ENCODE results near the gene MAST1. TPM values are rescaled to one million over a fixed set of nuclear protein-coding genes. Genes with fewer than 3 reads are reported as not detected.

Gene MAST1
- total and polyA plus RNA-seq, 4 experiments from 2014 or later = 0.48 TPM; not detected in 3

- Mint-ChIP-seq H3K27me3 (no peaks in the 10 kb centered on the region), H3K27ac (peak within 1 kb of the TSS in 6 of 7 donors; percentile 99 to 100 (median 100)), H3K4me3 (peak within 1 kb of the TSS; percentile 92 to 98 (median 95)), H3K9me3 (peaks cover 0 to 24% (median 0%) of the 10 kb centered on the region in 8 donors), H3K4me1 (peaks cover 29 to 58% (median 38%) of the 10 kb centered on the region in 4 donors), H3K36me3 (peaks cover 5 to 25% of the 10 kb centered on the region in 2 donors)
- intact Hi-C loops (cut with micrococcal nuclease) = loop anchor here (5.0 kb wide), 3 partner anchors 156 to 1056 kb away; partner anchors contain the start of genes IER2, RAD23A and STX10
- Histone ChIP-seq H3K36me3 (ENCODE audit: insufficient read depth, low read length) (no peaks in the 10 kb centered on the region), H3K27ac (ENCODE audit: low read depth, low read length) (peak within 1 kb of the TSS; percentile 100), H3K9me3 (ENCODE audit: control insufficient read depth in 1 of 2, low read length in 2 of 2) (no peaks in the 10 kb centered on the region), H3K27me3 (ENCODE audit: insufficient read depth, low read length) (no peaks in the 10 kb centered on the region), H3K4me3 (ENCODE audit: low read length in 2 of 2) (peak within 1 kb of the TSS; percentile 88 to 100), H3K4me1 (ENCODE audit: insufficient read depth, low read length) (peaks cover 53% of the 10 kb centered on the region)
- ChIA-PET POLR2A (ENCODE audit: partially characterized antibody) (interaction anchor here (0.7 to 20.0 kb wide), 32 partner anchors 11 to 502 kb away, joined by 3 to 1162 read pairs (median 5); partner anchors contain the start of genes CALR, DHPS, FARSA and FBXW9), CTCF (ENCODE audit: partially characterized antibody) (interaction anchor here (2.3 to 17.4 kb wide), 2 partner anchors 21 to 68 kb away, joined by 5 to 906 read pairs; partner anchors contain the start of genes HOOK2 and TNPO2)
- peak; percentile 96 to 99 (median 98) for DNase-seq
Observed at GRCh38 chr19:12791345-12792050, 46.8 kb upstream of the MAST1 start, which contains the start of gene JUNB. TSS of gene JUNB (plus strand) at chr19:12791486. CDS start at chr19:12791772, 286 bp downstream.

GRCh38 chr19:12792051-12792852, 46.1 kb upstream of the MAST1 start:
- no peaks in the 10 kb centered on the region for H3K27me3 Mint-ChIP-seq
- H3K27ac Mint-ChIP-seq = peak overlapping the region in 6 of 7 donors; percentile 99 to 100 (median 100)
- Histone ChIP-seq H3K36me3 (ENCODE audit: insufficient read depth, low read length) (peaks cover 4% of the 10 kb centered on the region), H3K4me3 (ENCODE audit: low read length in 2 of 2) (peak overlapping the region; percentile 88 to 100), H3K9me3 (ENCODE audit: control insufficient read depth in 1 of 2, low read length in 2 of 2) (no peaks in the 10 kb centered on the region), H3K4me1 (ENCODE audit: insufficient read depth, low read length) (peaks cover 50% of the 10 kb centered on the region), H3K27ac (ENCODE audit: low read depth, low read length) (peak overlapping the region; percentile 100), H3K27me3 (ENCODE audit: insufficient read depth, low read length) (no peaks in the 10 kb centered on the region)
- DNase-seq = peak; percentile 67 to 78 (median 75)
- POLR2A ChIA-PET (ENCODE audit: partially characterized antibody) = interaction anchor here (0.7 to 20.0 kb wide), 37 partner anchors 10 to 503 kb away, joined by 3 to 1162 read pairs (median 5); partner anchors contain the start of genes CALR, DHPS, FARSA and FBXW9
- intact Hi-C loops (cut with micrococcal nuclease) = loop anchor here (5.0 kb wide), 3 partner anchors 155 to 1055 kb away; partner anchors contain the start of genes IER2, RAD23A and STX10
- peaks cover 31 to 62% (median 40%) of the 10 kb centered on the region in 4 donors for H3K4me1 Mint-ChIP-seq
- peak overlapping the region; percentile 92 to 98 (median 95) for H3K4me3 Mint-ChIP-seq
- peaks cover 0 to 24% (median 0%) of the 10 kb centered on the region in 8 donors for H3K9me3 Mint-ChIP-seq
- CTCF ChIA-PET (ENCODE audit: partially characterized antibody) = interaction anchor here (0.8 to 17.4 kb wide), 5 partner anchors 10 to 141 kb away, joined by 3 to 906 read pairs (median 5); partner anchors contain the start of genes FARSA, HOOK2, THSD8 and TNPO2
- H3K36me3 Mint-ChIP-seq = peaks cover 7 to 28% of the 10 kb centered on the region in 2 donors

- H3K4me3 Mint-ChIP-seq = peak overlapping the region; percentile 92 to 98 (median 95)
- Histone ChIP-seq H3K36me3 (ENCODE audit: insufficient read depth, low read length) (peaks cover 4% of the 10 kb centered on the region), H3K4me1 (ENCODE audit: insufficient read depth, low read length) (peaks cover 50% of the 10 kb centered on the region), H3K27ac (ENCODE audit: low read depth, low read length) (peak overlapping the region; percentile 100), H3K9me3 (ENCODE audit: control insufficient read depth in 1 of 2, low read length in 2 of 2) (no peaks in the 10 kb centered on the region), H3K27me3 (ENCODE audit: insufficient read depth, low read length) (no peaks in the 10 kb centered on the region), H3K4me3 (ENCODE audit: low read length in 2 of 2) (peak overlapping the region; percentile 88 to 100)
- peak overlapping the region in 6 of 7 donors; percentile 99 to 100 (median 100) for H3K27ac Mint-ChIP-seq
- H3K36me3 Mint-ChIP-seq = peaks cover 7 to 28% of the 10 kb centered on the region in 2 donors
- CTCF ChIA-PET (ENCODE audit: partially characterized antibody) = interaction anchor here (0.8 to 17.4 kb wide), 7 partner anchors 9 to 141 kb away, joined by 3 to 906 read pairs (median 5); partner anchors contain the start of genes DHPS, FARSA, HOOK2 and THSD8
- H3K27me3 Mint-ChIP-seq = no peaks in the 10 kb centered on the region
- H3K4me1 Mint-ChIP-seq = peaks cover 31 to 61% (median 40%) of the 10 kb centered on the region in 4 donors
- DNase-seq = peak in 1 of 5 donors; percentile 57
- POLR2A ChIA-PET (ENCODE audit: partially characterized antibody) = interaction anchor here (0.6 to 20.0 kb wide), 27 partner anchors 10 to 1725 kb away, joined by 3 to 1162 read pairs (median 4); partner anchors contain the start of genes CALR, DHPS, DNAJB1 and FBXW9
- intact Hi-C loops (cut with micrococcal nuclease) = loop anchor here (5.0 kb wide), 3 partner anchors 154 to 1054 kb away; partner anchors contain the start of genes IER2, RAD23A and STX10
- peaks cover 0 to 24% (median 0%) of the 10 kb centered on the region in 8 donors for H3K9me3 Mint-ChIP-seq
Observed at GRCh38 chr19:12792853-12793289, 45.4 kb upstream of the MAST1 start.

GRCh38 chr19:12793290-12794195, 44.8 kb upstream of the MAST1 start:
- ChIA-PET POLR2A (ENCODE audit: partially characterized antibody) (interaction anchor here (0.6 to 20.0 kb wide), 22 partner anchors 9 to 1725 kb away, joined by 3 to 1162 read pairs (median 8); partner anchors contain the start of genes DHPS, DNAJB1, FBXW9 and GCDH), CTCF (ENCODE audit: partially characterized antibody) (interaction anchor here (0.8 to 17.4 kb wide), 7 partner anchors 9 to 140 kb away, joined by 3 to 906 read pairs (median 5); partner anchors contain the start of genes DHPS, FARSA, HOOK2 and THSD8)
- H3K4me1 Mint-ChIP-seq = peaks cover 30 to 55% (median 36%) of the 10 kb centered on the region in 4 donors
- peak; percentile 95 to 98 (median 97) for DNase-seq
- H3K9me3 Mint-ChIP-seq = peaks cover 0 to 24% (median 0%) of the 10 kb centered on the region in 8 donors
- peak overlapping the region; percentile 92 to 98 (median 95) for H3K4me3 Mint-ChIP-seq
- H3K27me3 Mint-ChIP-seq = no peaks in the 10 kb centered on the region
- H3K27ac Mint-ChIP-seq = peak overlapping the region in 6 of 7 donors; percentile 99 to 100 (median 100)
- intact Hi-C loops (cut with micrococcal nuclease) = loop anchor here (5.0 kb wide), 3 partner anchors 154 to 1054 kb away; partner anchors contain the start of genes IER2, RAD23A and STX10
- H3K4me1 ChIP-seq (ENCODE audit: insufficient read depth, low read length) = peaks cover 47% of the 10 kb centered on the region
- H3K27me3 ChIP-seq (ENCODE audit: insufficient read depth, low read length) = no peaks in the 10 kb centered on the region
- H3K27ac ChIP-seq (ENCODE audit: low read depth, low read length) = peak overlapping the region; percentile 100
- peak overlapping the region; percentile 88 to 100 for H3K4me3 ChIP-seq (ENCODE audit: low read length in 2 of 2)
- H3K36me3 ChIP-seq (ENCODE audit: insufficient read depth, low read length) = peaks cover 4% of the 10 kb centered on the region
- peaks cover 7 to 28% of the 10 kb centered on the region in 2 donors for H3K36me3 Mint-ChIP-seq
- H3K9me3 ChIP-seq (ENCODE audit: control insufficient read depth in 1 of 2, low read length in 2 of 2) = no peaks in the 10 kb centered on the region

GRCh38 chr19:12794196-12794941, 43.9 kb upstream of the MAST1 start:
- H3K4me3 ChIP-seq (ENCODE audit: low read length in 2 of 2) = peak overlapping the region; percentile 11 to 100
- H3K4me1 Mint-ChIP-seq = peaks cover 25 to 46% (median 31%) of the 10 kb centered on the region in 4 donors
- intact Hi-C loops (cut with micrococcal nuclease) = loop anchor here (5.0 kb wide), 3 partner anchors 153 to 1053 kb away; partner anchors contain the start of genes IER2, RAD23A and STX10
- H3K27ac Mint-ChIP-seq = peak overlapping the region in 6 of 7 donors; percentile 93 to 99 (median 98)
- H3K4me3 Mint-ChIP-seq = peak overlapping the region; percentile 62 to 88 (median 84)
- H3K27me3 ChIP-seq (ENCODE audit: insufficient read depth, low read length) = no peaks in the 10 kb centered on the region
- no peaks in the 10 kb centered on the region for H3K27me3 Mint-ChIP-seq
- no peaks in the 10 kb centered on the region for H3K9me3 ChIP-seq (ENCODE audit: control insufficient read depth in 1 of 2, low read length in 2 of 2)
- H3K9me3 Mint-ChIP-seq = peaks cover 0 to 24% (median 0%) of the 10 kb centered on the region in 8 donors
- POLR2A ChIA-PET (ENCODE audit: partially characterized antibody) = interaction anchor here (4.3 to 20.0 kb wide), 6 partner anchors 8 to 72 kb away, joined by 26 to 1162 read pairs (median 61); partner anchors contain the start of genes GET3, HOOK2, PRDX2 and RNASEH2A
- H3K4me1 ChIP-seq (ENCODE audit: insufficient read depth, low read length) = peaks cover 39% of the 10 kb centered on the region
- H3K27ac ChIP-seq (ENCODE audit: low read depth, low read length) = peak overlapping the region; percentile 100
- peaks cover 4% of the 10 kb centered on the region for H3K36me3 ChIP-seq (ENCODE audit: insufficient read depth, low read length)
- peaks cover 7 to 30% of the 10 kb centered on the region in 2 donors for H3K36me3 Mint-ChIP-seq
- CTCF ChIA-PET (ENCODE audit: partially characterized antibody) = interaction anchor here (0.8 to 17.4 kb wide), 5 partner anchors 24 to 118 kb away, joined by 5 to 906 read pairs (median 13); partner anchors contain the start of genes HOOK2 and TNPO2
- DNase-seq = peak in 3 of 5 donors; percentile 43 to 64 (median 57)

All from CD4-positive, alpha-beta memory T cell (primary cell).